ENCODE data around the gene KRTAP10-2.
"Not testable (repeated sequence)": the region's sequence is repeated elsewhere in the genome, so short reads cannot be mapped to it uniquely, and the experiment has no call there.

The KRTAP10-2 gene

GRCh38 chr21:44558695-44559094, 7.4 kb upstream of the KRTAP10-2 start, which contains the start of gene KRTAP10-3:
KRTAP10-3 (minus strand) TSS chr21:44558795; CDS start chr21:44558715, 80 bp downstream.
- Histone ChIP-seq H3K36me3 (ENCODE audit: low read depth) (no peaks in the 10 kb centered on the region), H3K27ac (ENCODE audit: poor library complexity, severe bottlenecking) (no peak within 1 kb of the TSS), H3K9me3 (ENCODE audit: severe bottlenecking) (no peaks in the 10 kb centered on the region)

GRCh38 chr21:44558329-44558675, 7.0 kb upstream of the KRTAP10-2 start:
- not testable (repeated sequence) for H3K9me3 ChIP-seq (ENCODE audit: severe bottlenecking); ATAC-seq (ENCODE audit: low read depth); H3K27ac ChIP-seq (ENCODE audit: poor library complexity, severe bottlenecking); DNase-seq (ENCODE audit: low spot score); H3K4me1 ChIP-seq (ENCODE audit: insufficient read depth, poor library complexity, severe bottlenecking); H3K36me3 ChIP-seq (ENCODE audit: low read depth); H3K4me3 ChIP-seq (ENCODE audit: severe bottlenecking)
- peaks cover 20% of the 10 kb centered on the region for H3K27me3 ChIP-seq (ENCODE audit: insufficient read depth, poor library complexity, severe bottlenecking)

More at GRCh38 chr21:44558695-44559094, 7.4 kb upstream of the KRTAP10-2 start, which contains the start of gene KRTAP10-3:
- ATAC-seq (ENCODE audit: low read depth) (no peak), DNase-seq (ENCODE audit: low spot score) (no peak)
- no peak within 1 kb of the TSS for H3K4me3 ChIP-seq (ENCODE audit: severe bottlenecking)
- H3K4me1 ChIP-seq (ENCODE audit: insufficient read depth, poor library complexity, severe bottlenecking), result no peaks in the 10 kb centered on the region
- no peak for TF ChIP-seq CTCF (IDR thresholded peaks at IDR 0.05; ENCODE audit: poor library complexity, severe bottlenecking)
- H3K27me3 ChIP-seq (ENCODE audit: insufficient read depth, poor library complexity, severe bottlenecking), result peaks cover 20% of the 10 kb centered on the region

GRCh38 chr21:44557491-44558328, 6.4 kb upstream of the KRTAP10-2 start:
- ATAC-seq (ENCODE audit: low read depth) (no peak), DNase-seq (ENCODE audit: low spot score) (peak; percentile 50)
- Histone ChIP-seq H3K36me3 (ENCODE audit: low read depth) (no peaks in the 10 kb centered on the region), H3K4me1 (ENCODE audit: insufficient read depth, poor library complexity, severe bottlenecking) (no peaks in the 10 kb centered on the region), H3K9me3 (ENCODE audit: severe bottlenecking) (no peaks in the 10 kb centered on the region), H3K27ac (ENCODE audit: poor library complexity, severe bottlenecking) (no peak overlapping the region), H3K4me3 (ENCODE audit: severe bottlenecking) (no peak overlapping the region), H3K27me3 (ENCODE audit: insufficient read depth, poor library complexity, severe bottlenecking) (peaks cover 20% of the 10 kb centered on the region)
- no peak for TF ChIP-seq CTCF (IDR thresholded peaks at IDR 0.05; ENCODE audit: poor library complexity, severe bottlenecking)

GRCh38 chr21:44556879-44557278, 5.6 kb upstream of the KRTAP10-2 start:
- H3K9me3 ChIP-seq (ENCODE audit: severe bottlenecking), result no peaks in the 10 kb centered on the region
- TF ChIP-seq CTCF (IDR thresholded peaks at IDR 0.05; ENCODE audit: poor library complexity, severe bottlenecking), result no peak
- no peak overlapping the region for H3K4me3 ChIP-seq (ENCODE audit: severe bottlenecking)
- no peak for DNase-seq (ENCODE audit: low spot score)
- H3K36me3 ChIP-seq (ENCODE audit: low read depth), result no peaks in the 10 kb centered on the region
- no peak for ATAC-seq (ENCODE audit: low read depth)
- H3K4me1 ChIP-seq (ENCODE audit: insufficient read depth, poor library complexity, severe bottlenecking), result no peaks in the 10 kb centered on the region
- peaks cover 20% of the 10 kb centered on the region for H3K27me3 ChIP-seq (ENCODE audit: insufficient read depth, poor library complexity, severe bottlenecking)
- no peak overlapping the region for H3K27ac ChIP-seq (ENCODE audit: poor library complexity, severe bottlenecking)

- TF ChIP-seq CTCF (IDR thresholded peaks at IDR 0.05; ENCODE audit: poor library complexity, severe bottlenecking), result no peak
- Histone ChIP-seq H3K4me3 (ENCODE audit: severe bottlenecking) (no peak overlapping the region), H3K27me3 (ENCODE audit: insufficient read depth, poor library complexity, severe bottlenecking) (peaks cover 18% of the 10 kb centered on the region), H3K36me3 (ENCODE audit: low read depth) (no peaks in the 10 kb centered on the region), H3K9me3 (ENCODE audit: severe bottlenecking) (no peaks in the 10 kb centered on the region), H3K4me1 (ENCODE audit: insufficient read depth, poor library complexity, severe bottlenecking) (no peaks in the 10 kb centered on the region), H3K27ac (ENCODE audit: poor library complexity, severe bottlenecking) (no peak overlapping the region)
- ATAC-seq (ENCODE audit: low read depth), result no peak
- DNase-seq (ENCODE audit: low spot score), result no peak
Measured at GRCh38 chr21:44555200-44555875, 4.0 kb upstream of the KRTAP10-2 start.

Measured in RWPE2 (cell line).